ENCODE results near the gene TDRD10. TPM values are rescaled to one million over a fixed set of nuclear protein-coding genes. Genes with fewer than 3 reads are reported as not detected.

TDRD10 gene, protein sequence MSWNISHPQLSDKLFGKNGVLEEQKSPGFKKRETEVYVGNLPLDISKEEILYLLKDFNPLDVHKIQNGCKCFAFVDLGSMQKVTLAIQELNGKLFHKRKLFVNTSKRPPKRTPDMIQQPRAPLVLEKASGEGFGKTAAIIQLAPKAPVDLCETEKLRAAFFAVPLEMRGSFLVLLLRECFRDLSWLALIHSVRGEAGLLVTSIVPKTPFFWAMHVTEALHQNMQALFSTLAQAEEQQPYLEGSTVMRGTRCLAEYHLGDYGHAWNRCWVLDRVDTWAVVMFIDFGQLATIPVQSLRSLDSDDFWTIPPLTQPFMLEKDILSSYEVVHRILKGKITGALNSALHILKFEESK
- total RNA-seq, result under 1 TPM; 0.13 to 0.84 (median 0.35) TPM
- polyA plus RNA-seq, result 1 to 10 TPM; 2.9 to 4.7 TPM

DNA sequence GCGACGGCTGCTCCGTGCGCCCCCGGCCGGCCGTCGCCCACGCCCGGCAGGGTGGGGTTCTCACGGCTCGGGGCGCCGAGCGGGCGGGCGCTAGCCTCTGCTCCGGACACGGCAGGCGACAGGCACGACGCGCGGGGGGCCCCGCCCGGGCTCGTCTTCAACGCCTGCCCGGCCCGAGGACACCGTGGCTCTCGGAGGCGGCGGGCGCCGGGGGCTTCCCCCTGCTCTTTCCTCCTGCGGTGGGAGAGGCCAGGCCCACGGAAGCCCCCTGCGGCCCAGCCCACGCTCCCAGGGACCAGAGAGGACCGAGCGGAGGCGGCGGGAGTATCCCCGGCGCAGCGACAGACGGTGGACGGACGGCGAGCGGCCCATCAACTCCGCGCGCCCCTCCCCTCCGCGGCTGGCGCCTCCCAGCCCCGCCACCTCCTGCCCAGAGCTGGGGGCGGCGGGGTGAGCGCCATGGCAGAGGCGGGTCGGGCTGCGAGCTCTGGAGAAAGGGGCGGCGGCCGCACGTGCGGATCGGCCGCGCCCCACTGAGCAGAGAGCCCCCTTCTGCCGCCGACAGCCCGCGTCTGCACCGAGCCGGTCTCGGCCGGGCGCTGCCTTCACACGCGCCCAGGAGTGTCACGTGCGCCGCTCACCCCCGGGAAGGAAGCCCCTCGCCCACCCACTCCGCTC is at the start of gene TDRD10, which contains the start of gene SHE:
TDRD10 (plus strand) TSS at position 154 of the 678 bp plus-strand sequence. CDS start 4,685 bp downstream, outside the sequence.
SHE (minus strand) TSS at position 347 of the 678 bp plus-strand sequence. CDS start 386 bp downstream, outside the sequence.
- WGBS, 2 donors, result 5 to 8% methylated on average over 28 to 90 of the region's 90 CpGs
- H3K4me3 ChIP-seq, result peak within 1 kb of the TSS in 3 of 4 donors; percentile 11 to 48 (median 27)
- no peak for FAIRE-seq
- H3K27ac ChIP-seq, result no peak within 1 kb of the TSS
- peaks cover 0 to 16% (median 6%) of the 10 kb centered on the region in 4 donors for H3K27me3 ChIP-seq
- no peaks in the 10 kb centered on the region for H3K9me3 ChIP-seq
- peak in 3 of 4 donors; percentile 35 to 61 (median 46) for ATAC-seq
- H3K4me1 ChIP-seq, result no peaks in the 10 kb centered on the region
- TF ChIP-seq, protein P1, sequence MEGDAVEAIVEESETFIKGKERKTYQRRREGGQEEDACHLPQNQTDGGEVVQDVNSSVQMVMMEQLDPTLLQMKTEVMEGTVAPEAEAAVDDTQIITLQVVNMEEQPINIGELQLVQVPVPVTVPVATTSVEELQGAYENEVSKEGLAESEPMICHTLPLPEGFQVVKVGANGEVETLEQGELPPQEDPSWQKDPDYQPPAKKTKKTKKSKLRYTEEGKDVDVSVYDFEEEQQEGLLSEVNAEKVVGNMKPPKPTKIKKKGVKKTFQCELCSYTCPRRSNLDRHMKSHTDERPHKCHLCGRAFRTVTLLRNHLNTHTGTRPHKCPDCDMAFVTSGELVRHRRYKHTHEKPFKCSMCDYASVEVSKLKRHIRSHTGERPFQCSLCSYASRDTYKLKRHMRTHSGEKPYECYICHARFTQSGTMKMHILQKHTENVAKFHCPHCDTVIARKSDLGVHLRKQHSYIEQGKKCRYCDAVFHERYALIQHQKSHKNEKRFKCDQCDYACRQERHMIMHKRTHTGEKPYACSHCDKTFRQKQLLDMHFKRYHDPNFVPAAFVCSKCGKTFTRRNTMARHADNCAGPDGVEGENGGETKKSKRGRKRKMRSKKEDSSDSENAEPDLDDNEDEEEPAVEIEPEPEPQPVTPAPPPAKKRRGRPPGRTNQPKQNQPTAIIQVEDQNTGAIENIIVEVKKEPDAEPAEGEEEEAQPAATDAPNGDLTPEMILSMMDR (IDR thresholded peaks at IDR 0.05), result no peak
- DNase-seq, result peak in 2 of 6 donors; percentile 67 to 70
- intact Hi-C loops (cut with DNase I), result no loop called here
- H3K36me3 ChIP-seq, result no peaks in the 10 kb centered on the region

DNA sequence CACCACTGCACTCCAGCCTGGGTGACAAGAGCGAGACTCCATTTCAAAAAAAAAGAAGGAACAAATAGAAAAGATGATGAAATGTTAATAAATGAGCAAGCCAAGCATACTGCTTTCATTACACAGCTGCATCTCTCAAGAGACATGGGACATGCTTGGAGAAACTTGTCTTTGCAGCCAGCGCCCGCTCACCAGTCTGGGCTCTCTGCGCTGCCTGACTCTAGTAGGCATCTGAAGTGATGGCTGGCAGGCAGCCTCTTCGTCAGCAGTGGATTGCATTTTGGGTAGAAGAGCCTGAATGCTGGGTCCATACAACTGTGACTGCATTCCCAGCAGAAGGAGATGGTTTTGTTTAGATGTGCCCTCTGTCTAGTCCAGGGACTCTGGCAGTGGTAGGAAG is 48.9 kb upstream of the TDRD10 start:
- 79 to 82% methylated on average over 5 of the region's 5 CpGs for WGBS, 2 donors
- ATAC-seq (peak in 1 of 4 donors; percentile 50), DNase-seq (no peak), FAIRE-seq (no peak)
- H3K36me3 ChIP-seq, result peaks cover 0 to 4% (median 0%) of the 10 kb centered on the region in 3 donors
- no peaks in the 10 kb centered on the region for H3K4me1 ChIP-seq
- TF ChIP-seq, protein P1 (IDR thresholded peaks at IDR 0.05), result no peak
- H3K27me3 ChIP-seq, result no peaks in the 10 kb centered on the region
- intact Hi-C loops (cut with DNase I), result no loop called here
- H3K9me3 ChIP-seq, result no peaks in the 10 kb centered on the region
- H3K27ac ChIP-seq, result no peak overlapping the region
- H3K4me3 ChIP-seq, result no peak overlapping the region

DNA sequence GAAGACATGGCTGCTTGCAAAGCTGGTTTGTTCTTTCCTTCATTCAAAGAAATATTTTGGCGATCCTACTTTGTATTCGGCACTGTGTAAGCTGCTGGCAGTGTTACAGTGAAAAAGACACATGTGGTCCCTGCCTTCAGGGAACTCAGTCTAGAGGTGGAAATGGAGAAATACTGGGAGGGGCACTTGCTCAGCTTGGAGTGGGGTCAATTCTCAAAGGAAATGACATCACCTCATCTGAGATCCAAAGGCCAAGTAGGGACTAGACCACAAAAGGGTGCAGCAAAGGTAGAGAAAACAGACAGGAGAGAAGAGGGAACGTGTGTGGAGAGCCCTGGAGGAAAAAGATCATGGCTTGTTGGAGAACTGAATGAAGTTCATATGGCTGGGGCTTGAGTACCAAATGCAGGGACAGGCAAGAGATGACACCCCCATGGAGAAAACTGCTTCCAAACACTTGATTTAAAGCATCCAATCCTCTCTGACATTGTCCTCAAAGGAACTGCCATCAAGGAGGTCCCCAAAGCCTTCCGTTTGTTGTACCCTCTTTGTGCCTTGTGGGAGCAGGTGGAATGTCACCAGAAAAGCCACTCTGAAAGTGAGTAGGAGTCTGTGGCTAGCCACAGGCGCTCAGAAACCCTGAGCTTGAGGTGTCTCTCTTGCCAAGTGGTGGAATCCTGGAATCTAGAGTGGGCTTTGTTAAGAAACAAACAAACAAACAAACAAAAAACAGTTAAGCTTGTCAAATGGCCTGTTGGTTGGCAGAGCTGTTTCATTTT is 48.3 kb upstream of the TDRD10 start:
- H3K4me1 ChIP-seq, result no peaks in the 10 kb centered on the region
- intact Hi-C loops (cut with DNase I), result no loop called here
- 63 to 70% methylated on average over 5 of the region's 5 CpGs for WGBS, 2 donors
- FAIRE-seq (no peak), DNase-seq (no peak), ATAC-seq (peak in 3 of 4 donors; percentile 28 to 68 (median 31))
- H3K27me3 ChIP-seq, result no peaks in the 10 kb centered on the region
- no peak overlapping the region for H3K4me3 ChIP-seq
- H3K9me3 ChIP-seq, result no peaks in the 10 kb centered on the region
- H3K36me3 ChIP-seq, result peaks cover 0 to 4% (median 0%) of the 10 kb centered on the region in 3 donors
- no peak overlapping the region for H3K27ac ChIP-seq
- TF ChIP-seq, protein P1 (IDR thresholded peaks at IDR 0.05), result no peak

DNA sequence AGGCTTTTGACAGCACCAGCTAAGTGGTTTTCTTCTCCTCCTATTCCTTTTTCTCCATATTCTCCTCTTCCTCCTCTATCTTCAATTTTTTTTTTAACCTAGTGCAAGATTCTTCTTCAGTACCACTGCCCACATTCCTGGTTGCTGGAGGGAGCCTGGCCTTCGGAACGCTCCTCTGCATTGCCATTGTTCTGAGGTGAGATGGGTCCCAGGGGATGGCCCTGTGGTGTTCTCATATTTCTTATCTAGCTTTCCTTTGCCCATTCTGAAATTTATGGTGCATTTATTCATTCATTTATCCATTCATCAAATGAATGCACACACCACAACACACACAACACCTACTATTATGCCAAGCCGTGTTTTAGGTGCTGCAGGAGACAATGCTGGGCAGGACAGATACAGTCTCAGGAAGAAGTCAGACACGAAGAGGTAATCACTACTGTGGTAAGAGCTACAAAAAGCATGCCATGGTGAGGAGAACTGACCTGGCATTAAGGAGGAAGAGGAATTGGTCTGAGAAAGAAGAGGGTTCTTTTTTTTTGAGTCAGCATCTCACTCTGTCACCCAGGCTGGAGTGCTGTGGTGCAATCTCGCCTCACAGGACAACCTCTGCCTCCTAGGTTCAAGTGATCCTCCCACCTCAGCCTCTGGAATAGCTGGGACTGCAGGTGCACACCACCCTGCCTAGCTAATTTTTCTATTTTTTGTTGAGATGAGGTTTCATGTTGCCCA is 47.5 kb upstream of the TDRD10 start:
- 78 to 81% methylated on average over 5 of the region's 5 CpGs for WGBS, 2 donors
- no peaks in the 10 kb centered on the region for H3K9me3 ChIP-seq
- TF ChIP-seq, protein P1 (IDR thresholded peaks at IDR 0.05), result no peak
- H3K27ac ChIP-seq, result no peak overlapping the region
- DNase-seq (no peak), FAIRE-seq (no peak), ATAC-seq (no peak)
- no peaks in the 10 kb centered on the region for H3K27me3 ChIP-seq
- no peak overlapping the region for H3K4me3 ChIP-seq
- peaks cover 0 to 4% (median 0%) of the 10 kb centered on the region in 3 donors for H3K36me3 ChIP-seq
- H3K4me1 ChIP-seq, result no peaks in the 10 kb centered on the region
- intact Hi-C loops (cut with DNase I), result no loop called here

Data from pancreas (tissue), 10 donors.